SKM-1 treated with dmso at 0.1 percent for 144 hours (cell line): ENCODE results near the gene COL4A2.
A peak's percentile ranks its signal among the peaks of the same experiment; 100 is the strongest.

Source experiments
- DNase-seq: peaks from one replicate; lab custom pipeline; 2025; ENCODE audit not compliant: unreplicated experiment; lab: John Stamatoyannopoulos, UW

Gene COL4A2

GRCh38 chr13:110468986-110469495, 162.0 kb downstream of the COL4A2 start:
- DNase-seq: no peak

GRCh38 chr13:110469597-110469996, 162.5 kb downstream of the COL4A2 start:
- DNase-seq: no peak

GRCh38 chr13:110470272-110471009, 163.4 kb downstream of the COL4A2 start:
- DNase-seq: peak; percentile 5

GRCh38 chr13:110471156-110471832, 164.2 kb downstream of the COL4A2 start:
- peak; percentile 15 for DNase-seq

- peak; percentile 91 for DNase-seq
These were observed 164.7 kb downstream of the COL4A2 start for GRCh38 chr13:110471833-110472162.

- DNase-seq: no peak
These were observed 165.9 kb downstream of the COL4A2 start for GRCh38 chr13:110472904-110473563.

- DNase-seq: no peak
These were observed 167.6 kb downstream of the COL4A2 start for GRCh38 chr13:110474713-110475112.

GRCh38 chr13:110475117-110475516, 168.0 kb downstream of the COL4A2 start:
- no peak for DNase-seq

- no peak for DNase-seq
These were observed 168.6 kb downstream of the COL4A2 start for GRCh38 chr13:110475550-110476219.

- no peak for DNase-seq
These were observed 169.1 kb downstream of the COL4A2 start for GRCh38 chr13:110476220-110476617.

- DNase-seq: no peak
These were observed 170.7 kb downstream of the COL4A2 start for GRCh38 chr13:110477706-110478245.

- no peak for DNase-seq
These were observed 171.5 kb downstream of the COL4A2 start for GRCh38 chr13:110478405-110479214.

- DNase-seq: no peak
These were observed 172.1 kb downstream of the COL4A2 start for GRCh38 chr13:110479215-110479545.

GRCh38 chr13:110479648-110480047, 172.6 kb downstream of the COL4A2 start:
- DNase-seq: no peak

GRCh38 chr13:110480161-110480560, 173.1 kb downstream of the COL4A2 start:
- no peak for DNase-seq

- DNase-seq: no peak
These were observed 176.4 kb downstream of the COL4A2 start for GRCh38 chr13:110483386-110483968.

GRCh38 chr13:110484290-110485048, 177.4 kb downstream of the COL4A2 start:
- DNase-seq: no peak

GRCh38 chr13:110485604-110486003, 178.5 kb downstream of the COL4A2 start:
- no peak for DNase-seq

- DNase-seq: no peak
These were observed 179.1 kb downstream of the COL4A2 start for GRCh38 chr13:110486061-110486715.
